ENCODE results near the gene PTDSS2.

- TF ChIP-seq, protein P1, sequence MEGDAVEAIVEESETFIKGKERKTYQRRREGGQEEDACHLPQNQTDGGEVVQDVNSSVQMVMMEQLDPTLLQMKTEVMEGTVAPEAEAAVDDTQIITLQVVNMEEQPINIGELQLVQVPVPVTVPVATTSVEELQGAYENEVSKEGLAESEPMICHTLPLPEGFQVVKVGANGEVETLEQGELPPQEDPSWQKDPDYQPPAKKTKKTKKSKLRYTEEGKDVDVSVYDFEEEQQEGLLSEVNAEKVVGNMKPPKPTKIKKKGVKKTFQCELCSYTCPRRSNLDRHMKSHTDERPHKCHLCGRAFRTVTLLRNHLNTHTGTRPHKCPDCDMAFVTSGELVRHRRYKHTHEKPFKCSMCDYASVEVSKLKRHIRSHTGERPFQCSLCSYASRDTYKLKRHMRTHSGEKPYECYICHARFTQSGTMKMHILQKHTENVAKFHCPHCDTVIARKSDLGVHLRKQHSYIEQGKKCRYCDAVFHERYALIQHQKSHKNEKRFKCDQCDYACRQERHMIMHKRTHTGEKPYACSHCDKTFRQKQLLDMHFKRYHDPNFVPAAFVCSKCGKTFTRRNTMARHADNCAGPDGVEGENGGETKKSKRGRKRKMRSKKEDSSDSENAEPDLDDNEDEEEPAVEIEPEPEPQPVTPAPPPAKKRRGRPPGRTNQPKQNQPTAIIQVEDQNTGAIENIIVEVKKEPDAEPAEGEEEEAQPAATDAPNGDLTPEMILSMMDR (conservative IDR thresholded peaks at IDR 0.05; ENCODE audit: low read depth, low read length), result no peak
- TF ChIP-seq POLR2A (IDR thresholded peaks at IDR 0.05; ENCODE audit: low read depth, low read length), result no peak
- no peak for TF ChIP-seq CEBPB (IDR thresholded peaks at IDR 0.05; ENCODE audit: low read depth, low read length)
- TF ChIP-seq CHD1 (IDR thresholded peaks at IDR 0.05; ENCODE audit: low read depth, low read length), result no peak
- no peak for TF ChIP-seq MAFK (IDR thresholded peaks at IDR 0.05; ENCODE audit: low read depth, low read length)
These were observed 12.2 kb downstream of the PTDSS2 start for GRCh38 chr11:462107-462890.
